Type B pancreatic cell (in vitro differentiated cells): Measurements from ENCODE around the gene GNAI3. TPM values are rescaled to one million over a fixed set of nuclear protein-coding genes. Genes with fewer than 3 reads are reported as not detected.
A peak's percentile ranks its signal among the peaks of the same experiment; 100 is the strongest.

Source experiments
- DNase-seq: peaks from one replicate; pipeline ENCODE4 v3.0.0; 2021; ENCODE audit warnings: mixed read lengths; ENCODE audit not compliant: unreplicated experiment; ENCODE audit errors: extremely low spot score
- H3K27ac Mint-ChIP-seq: 2 replicates; pipeline ENCODE4 v1.8.0; 2021; ENCODE audit warnings: mild to moderate bottlenecking, mixed read lengths
- H3K27me3 Mint-ChIP-seq: 2 replicates; pipeline ENCODE4 v1.8.0; 2021; ENCODE audit warnings: mixed read lengths
- H3K36me3 Mint-ChIP-seq: 2 replicates; pipeline ENCODE4 v1.8.0; 2021; ENCODE audit warnings: mixed read lengths
- H3K4me1 Mint-ChIP-seq: one replicate; pipeline ENCODE4 v1.8.0; 2021; ENCODE audit warnings: mixed read lengths; ENCODE audit not compliant: unreplicated experiment
- H3K4me3 Mint-ChIP-seq: 2 replicates; pipeline ENCODE4 v1.8.0; 2021; ENCODE audit warnings: mild to moderate bottlenecking, mixed read lengths
- H3K9me3 Mint-ChIP-seq: 2 replicates; pipeline ENCODE4 v1.8.0; 2021; ENCODE audit warnings: mixed read lengths
- total RNA-seq: library from RNA; stranded (reverse); gene quantifications from 2 replicates; pipeline ENCODE4 v1.2.1, GENCODE V29; 2021; ENCODE audit warnings: low replicate concordance
- TF ChIP-seq, protein P1 (sequence below): fragments of 200-600 bp; sonication (generic); conservative IDR thresholded peaks from 2 replicates; pipeline ENCODE4 v1.5.0; 2021; ENCODE audit warnings: antibody characterized with exemption, mild to moderate bottlenecking

GNAI3 gene
- total RNA-seq, 1 donor from 2014 or later, result 8.9 TPM

DNA sequence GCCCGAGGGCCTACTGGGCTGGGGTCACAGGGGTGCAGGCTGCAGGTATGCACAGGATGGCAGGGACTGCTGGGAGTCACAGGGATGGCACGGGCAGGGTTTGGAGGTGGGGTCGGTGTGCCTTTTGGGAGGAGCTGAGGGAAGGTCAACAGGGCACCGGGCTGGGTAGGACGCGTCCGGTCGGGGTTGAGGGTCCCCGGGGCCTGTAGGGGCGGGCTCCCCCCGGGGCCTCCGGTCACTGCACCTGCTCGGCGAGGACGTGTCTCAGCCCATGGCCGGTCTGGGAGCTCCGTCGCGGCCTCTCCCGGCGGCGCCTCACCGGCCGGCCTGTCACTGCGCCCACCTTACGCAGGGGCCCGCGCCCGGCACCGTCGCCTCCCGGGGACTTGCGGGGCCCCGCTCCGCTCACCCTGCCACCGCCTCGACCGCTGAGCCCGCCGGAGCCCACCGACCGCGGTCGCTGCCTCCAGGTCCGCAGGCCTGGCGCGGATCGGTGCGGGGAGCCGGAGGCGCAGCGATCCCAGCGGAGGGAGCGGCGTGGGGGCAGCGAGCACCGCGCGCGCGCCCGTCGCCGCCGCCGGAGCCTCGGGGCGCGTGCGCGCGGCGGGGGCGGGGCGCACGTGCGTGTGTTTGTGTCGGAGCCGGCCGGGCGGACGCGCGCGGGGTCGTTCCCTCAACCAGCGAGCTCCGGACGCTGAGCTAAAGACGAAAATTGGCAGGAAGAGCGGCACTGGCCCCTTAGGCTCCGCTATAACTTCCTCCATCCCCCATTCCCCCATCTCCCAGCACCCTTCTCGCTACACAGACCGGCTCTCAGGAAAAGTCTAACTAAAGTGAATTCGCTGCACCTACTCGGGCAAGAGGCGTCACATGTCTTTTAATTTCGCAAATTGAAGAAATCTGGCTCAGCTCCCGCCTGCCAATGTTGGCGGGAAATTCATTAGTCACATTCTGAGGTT, 39.0 kb upstream of the GNAI3 start, which contains the start of gene AMIGO1:
AMIGO1 (minus strand) TSS at position 552 of the 959 bp plus-strand sequence. CDS start 815 bp downstream, outside the sequence.
- DNase-seq, result no peak
- Mint-ChIP-seq H3K4me3 (peak within 1 kb of the TSS; percentile 94), H3K36me3 (no peaks in the 10 kb centered on the region), H3K4me1 (peaks cover 22% of the 10 kb centered on the region), H3K27me3 (peaks cover 28% of the 10 kb centered on the region), H3K27ac (peak within 1 kb of the TSS; percentile 55), H3K9me3 (no peaks in the 10 kb centered on the region)
- TF ChIP-seq, protein P1, sequence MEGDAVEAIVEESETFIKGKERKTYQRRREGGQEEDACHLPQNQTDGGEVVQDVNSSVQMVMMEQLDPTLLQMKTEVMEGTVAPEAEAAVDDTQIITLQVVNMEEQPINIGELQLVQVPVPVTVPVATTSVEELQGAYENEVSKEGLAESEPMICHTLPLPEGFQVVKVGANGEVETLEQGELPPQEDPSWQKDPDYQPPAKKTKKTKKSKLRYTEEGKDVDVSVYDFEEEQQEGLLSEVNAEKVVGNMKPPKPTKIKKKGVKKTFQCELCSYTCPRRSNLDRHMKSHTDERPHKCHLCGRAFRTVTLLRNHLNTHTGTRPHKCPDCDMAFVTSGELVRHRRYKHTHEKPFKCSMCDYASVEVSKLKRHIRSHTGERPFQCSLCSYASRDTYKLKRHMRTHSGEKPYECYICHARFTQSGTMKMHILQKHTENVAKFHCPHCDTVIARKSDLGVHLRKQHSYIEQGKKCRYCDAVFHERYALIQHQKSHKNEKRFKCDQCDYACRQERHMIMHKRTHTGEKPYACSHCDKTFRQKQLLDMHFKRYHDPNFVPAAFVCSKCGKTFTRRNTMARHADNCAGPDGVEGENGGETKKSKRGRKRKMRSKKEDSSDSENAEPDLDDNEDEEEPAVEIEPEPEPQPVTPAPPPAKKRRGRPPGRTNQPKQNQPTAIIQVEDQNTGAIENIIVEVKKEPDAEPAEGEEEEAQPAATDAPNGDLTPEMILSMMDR, result no peak

DNA sequence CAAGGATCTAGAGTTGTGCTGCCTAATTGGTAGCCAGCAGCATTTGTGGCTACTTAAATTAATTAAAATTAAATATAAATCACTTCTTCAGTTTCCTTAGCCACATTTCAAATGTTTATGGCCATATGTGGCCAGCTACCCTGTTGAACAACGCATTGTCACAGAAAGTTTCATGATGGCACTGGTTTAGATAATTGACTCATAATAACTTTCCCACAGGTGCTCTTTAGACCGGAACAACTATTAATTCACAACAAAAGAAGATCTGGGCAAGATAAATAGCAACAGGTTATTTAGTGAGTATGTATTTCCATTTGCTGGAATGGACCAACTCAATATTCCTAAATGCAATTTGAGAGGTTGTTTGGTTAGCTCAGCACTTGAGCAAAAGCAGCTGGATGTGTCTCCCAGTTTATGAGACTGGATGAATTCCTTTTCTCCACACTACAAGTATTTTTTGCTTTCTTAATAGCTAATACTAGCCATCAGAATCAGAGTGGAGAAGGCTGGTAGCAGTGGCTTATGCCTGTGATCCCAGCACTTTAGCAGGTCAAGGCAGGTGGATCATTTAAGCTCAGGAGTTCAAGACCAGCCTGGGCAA, 35.2 kb upstream of the GNAI3 start:
- Mint-ChIP-seq H3K27ac (no peak overlapping the region), H3K9me3 (no peaks in the 10 kb centered on the region), H3K27me3 (peaks cover 37% of the 10 kb centered on the region), H3K4me3 (no peak overlapping the region), H3K36me3 (no peaks in the 10 kb centered on the region), H3K4me1 (peaks cover 28% of the 10 kb centered on the region)
- TF ChIP-seq, protein P1, result no peak
- DNase-seq, result no peak

- H3K4me1 Mint-ChIP-seq, result peaks cover 17% of the 10 kb centered on the region
- no peak for DNase-seq
- TF ChIP-seq, protein P1, result no peak
- no peaks in the 10 kb centered on the region for H3K9me3 Mint-ChIP-seq
- no peak overlapping the region for H3K27ac Mint-ChIP-seq
- H3K4me3 Mint-ChIP-seq, result no peak overlapping the region
- no peaks in the 10 kb centered on the region for H3K36me3 Mint-ChIP-seq
- H3K27me3 Mint-ChIP-seq, result peaks cover 28% of the 10 kb centered on the region
Measured at GRCh38 chr1:109514846-109515245, 33.6 kb upstream of the GNAI3 start.

DNA sequence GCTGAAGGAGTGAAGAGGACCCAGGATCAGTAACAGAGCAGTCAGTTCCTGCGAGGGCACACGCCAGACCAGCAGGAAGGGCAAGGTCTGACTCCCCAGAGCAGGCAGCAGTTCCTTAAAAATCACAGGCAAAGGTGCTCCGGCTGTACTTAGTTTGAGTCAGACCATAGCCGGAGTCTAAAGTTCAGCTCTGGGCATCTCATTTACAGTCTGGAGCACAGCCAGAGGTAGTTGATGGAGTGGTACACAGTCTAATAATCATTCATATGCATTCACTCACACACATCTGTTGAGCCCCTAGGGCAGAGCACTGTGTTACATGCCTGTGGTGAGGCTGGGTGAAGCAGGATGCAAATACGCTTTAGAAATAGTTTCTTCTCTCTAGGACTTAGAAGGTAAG, 31.5 kb upstream of the GNAI3 start:
- TF ChIP-seq, protein P1, result no peak
- no peak overlapping the region for H3K4me3 Mint-ChIP-seq
- H3K36me3 Mint-ChIP-seq, result no peaks in the 10 kb centered on the region
- peaks cover 25% of the 10 kb centered on the region for H3K27me3 Mint-ChIP-seq
- peaks cover 19% of the 10 kb centered on the region for H3K4me1 Mint-ChIP-seq
- no peak for DNase-seq
- no peak overlapping the region for H3K27ac Mint-ChIP-seq
- H3K9me3 Mint-ChIP-seq, result no peaks in the 10 kb centered on the region

- peaks cover 19% of the 10 kb centered on the region for H3K4me1 Mint-ChIP-seq
- H3K36me3 Mint-ChIP-seq, result no peaks in the 10 kb centered on the region
- H3K4me3 Mint-ChIP-seq, result no peak overlapping the region
- no peak for DNase-seq
- no peaks in the 10 kb centered on the region for H3K9me3 Mint-ChIP-seq
- TF ChIP-seq, protein P1, result no peak
- H3K27ac Mint-ChIP-seq, result no peak overlapping the region
- H3K27me3 Mint-ChIP-seq, result peaks cover 27% of the 10 kb centered on the region
Measured at GRCh38 chr1:109517337-109517736, 31.1 kb upstream of the GNAI3 start.
